ENCODE data around the gene LIPA. TPM values are rescaled to one million over a fixed set of nuclear protein-coding genes. Genes with fewer than 3 reads are reported as not detected.
"Not testable (repeated sequence)": the region's sequence is repeated elsewhere in the genome, so short reads cannot be mapped to it uniquely, and the experiment has no call there.

LIPA gene
- total RNA-seq, 1 experiment from 2014 or later, result 14.9 TPM

GRCh38 chr10:89197473-89197872 lies 54.1 kb downstream of the LIPA start:
- Histone ChIP-seq H3K27me3 (ENCODE audit: control insufficient read depth, insufficient read depth, low read length) (no peaks in the 10 kb centered on the region; the same call in 1 of the 2 replicates), H3K4me3 (ENCODE audit: insufficient read depth, low read depth, low read length) (no peak overlapping the region), H3K36me3 (replicated peaks; ENCODE audit: control insufficient read depth, insufficient read depth, low read length) (no peaks in the 10 kb centered on the region)
- no peak for DNase-seq

GRCh38 chr10:89191301-89191700 lies 60.3 kb downstream of the LIPA start:
- not testable (repeated sequence) for H3K4me3 ChIP-seq (ENCODE audit: insufficient read depth, low read depth, low read length); H3K27me3 ChIP-seq (ENCODE audit: control insufficient read depth, insufficient read depth, low read length); DNase-seq; H3K36me3 ChIP-seq (replicated peaks; ENCODE audit: control insufficient read depth, insufficient read depth, low read length)

- no peak for DNase-seq
- Histone ChIP-seq H3K36me3 (replicated peaks; ENCODE audit: control insufficient read depth, insufficient read depth, low read length) (no peaks in the 10 kb centered on the region), H3K27me3 (ENCODE audit: control insufficient read depth, insufficient read depth, low read length) (no peaks in the 10 kb centered on the region), H3K4me3 (ENCODE audit: insufficient read depth, low read depth, low read length) (no peak overlapping the region)
Measured at GRCh38 chr10:89189211-89189734, 62.3 kb downstream of the LIPA start.

- DNase-seq, result no peak
- H3K27me3 ChIP-seq (ENCODE audit: control insufficient read depth, insufficient read depth, low read length), result no peaks in the 10 kb centered on the region
- no peak overlapping the region for H3K4me3 ChIP-seq (ENCODE audit: insufficient read depth, low read depth, low read length)
- H3K36me3 ChIP-seq (replicated peaks; ENCODE audit: control insufficient read depth, insufficient read depth, low read length), result no peaks in the 10 kb centered on the region
Measured at GRCh38 chr10:89185658-89186057, 65.9 kb downstream of the LIPA start.

- Histone ChIP-seq H3K36me3 (replicated peaks; ENCODE audit: control insufficient read depth, insufficient read depth, low read length) (no peaks in the 10 kb centered on the region), H3K4me3 (ENCODE audit: insufficient read depth, low read depth, low read length) (no peak overlapping the region), H3K27me3 (ENCODE audit: control insufficient read depth, insufficient read depth, low read length) (no peaks in the 10 kb centered on the region)
- DNase-seq, result no peak
Measured at GRCh38 chr10:89184638-89185037, 66.9 kb downstream of the LIPA start.

- no peak for DNase-seq
- Histone ChIP-seq H3K27me3 (ENCODE audit: control insufficient read depth, insufficient read depth, low read length) (no peaks in the 10 kb centered on the region), H3K36me3 (replicated peaks; ENCODE audit: control insufficient read depth, insufficient read depth, low read length) (no peaks in the 10 kb centered on the region), H3K4me3 (ENCODE audit: insufficient read depth, low read depth, low read length) (no peak overlapping the region)
Measured at GRCh38 chr10:89183571-89183970, 68.0 kb downstream of the LIPA start.

GRCh38 chr10:89182894-89183293 lies 68.7 kb downstream of the LIPA start:
- no peak for DNase-seq

GRCh38 chr10:89175816-89176215 lies 75.8 kb downstream of the LIPA start:
- no peak for DNase-seq
- H3K36me3 ChIP-seq (replicated peaks; ENCODE audit: control insufficient read depth, insufficient read depth, low read length), result no peaks in the 10 kb centered on the region
- H3K27me3 ChIP-seq (ENCODE audit: control insufficient read depth, insufficient read depth, low read length), result no peaks in the 10 kb centered on the region
- H3K4me3 ChIP-seq (ENCODE audit: insufficient read depth, low read depth, low read length), result no peak overlapping the region

More at GRCh38 chr10:89182894-89183293, 68.7 kb downstream of the LIPA start:
- no peaks in the 10 kb centered on the region for H3K27me3 ChIP-seq (ENCODE audit: control insufficient read depth, insufficient read depth, low read length)
- H3K4me3 ChIP-seq (ENCODE audit: insufficient read depth, low read depth, low read length), result no peak overlapping the region
- no peaks in the 10 kb centered on the region for H3K36me3 ChIP-seq (replicated peaks; ENCODE audit: control insufficient read depth, insufficient read depth, low read length)

GRCh38 chr10:89173075-89173474 lies 78.5 kb downstream of the LIPA start:
- Histone ChIP-seq H3K4me3 (ENCODE audit: insufficient read depth, low read depth, low read length) (no peak overlapping the region), H3K36me3 (replicated peaks; ENCODE audit: control insufficient read depth, insufficient read depth, low read length) (no peaks in the 10 kb centered on the region), H3K27me3 (ENCODE audit: control insufficient read depth, insufficient read depth, low read length) (no peaks in the 10 kb centered on the region)
- DNase-seq, result no peak

- no peak overlapping the region for H3K4me3 ChIP-seq (ENCODE audit: insufficient read depth, low read depth, low read length)
- no peaks in the 10 kb centered on the region for H3K27me3 ChIP-seq (ENCODE audit: control insufficient read depth, insufficient read depth, low read length)
- no peak for DNase-seq
- no peaks in the 10 kb centered on the region for H3K36me3 ChIP-seq (replicated peaks; ENCODE audit: control insufficient read depth, insufficient read depth, low read length)
Measured at GRCh38 chr10:89171996-89172395, 79.6 kb downstream of the LIPA start.

GRCh38 chr10:89171263-89171872 lies 80.2 kb downstream of the LIPA start:
- Histone ChIP-seq H3K4me3 (ENCODE audit: insufficient read depth, low read depth, low read length) (no peak overlapping the region), H3K27me3 (ENCODE audit: control insufficient read depth, insufficient read depth, low read length) (no peaks in the 10 kb centered on the region), H3K36me3 (replicated peaks; ENCODE audit: control insufficient read depth, insufficient read depth, low read length) (no peaks in the 10 kb centered on the region)
- no peak for DNase-seq

GRCh38 chr10:89168354-89168900 lies 83.1 kb downstream of the LIPA start:
- H3K4me3 ChIP-seq (ENCODE audit: insufficient read depth, low read depth, low read length); DNase-seq; H3K36me3 ChIP-seq (replicated peaks; ENCODE audit: control insufficient read depth, insufficient read depth, low read length); H3K27me3 ChIP-seq (ENCODE audit: control insufficient read depth, insufficient read depth, low read length): not testable (repeated sequence)

- Histone ChIP-seq H3K27me3 (ENCODE audit: control insufficient read depth, insufficient read depth, low read length) (no peaks in the 10 kb centered on the region), H3K4me3 (ENCODE audit: insufficient read depth, low read depth, low read length) (no peak overlapping the region), H3K36me3 (replicated peaks; ENCODE audit: control insufficient read depth, insufficient read depth, low read length) (no peaks in the 10 kb centered on the region)
- no peak for DNase-seq
Measured at GRCh38 chr10:89167915-89168314, 83.7 kb downstream of the LIPA start.

GRCh38 chr10:89165923-89166322 lies 85.7 kb downstream of the LIPA start:
- DNase-seq, result no peak
- H3K36me3 ChIP-seq (replicated peaks; ENCODE audit: control insufficient read depth, insufficient read depth, low read length), result no peaks in the 10 kb centered on the region
- H3K27me3 ChIP-seq (ENCODE audit: control insufficient read depth, insufficient read depth, low read length), result no peaks in the 10 kb centered on the region
- no peak overlapping the region for H3K4me3 ChIP-seq (ENCODE audit: insufficient read depth, low read depth, low read length)

GRCh38 chr10:89164920-89165319 lies 86.7 kb downstream of the LIPA start:
- Histone ChIP-seq H3K36me3 (replicated peaks; ENCODE audit: control insufficient read depth, insufficient read depth, low read length) (no peaks in the 10 kb centered on the region), H3K27me3 (ENCODE audit: control insufficient read depth, insufficient read depth, low read length) (no peaks in the 10 kb centered on the region), H3K4me3 (ENCODE audit: insufficient read depth, low read depth, low read length) (no peak overlapping the region)
- DNase-seq, result no peak
